ENCODE measurements around the gene ID4.

ID4 gene

GRCh38 chr6:19836799-19837510, at the start of gene ID4:
Gene ID4 (plus strand): TSS chr6:19837370. CDS start chr6:19837755, 385 bp downstream.
- H3K27me3 Mint-ChIP-seq = peaks cover 39 to 59% of the 10 kb centered on the region in 2 donors
- peak within 1 kb of the TSS; percentile 85 for H3K27ac Mint-ChIP-seq
- peak within 1 kb of the TSS; percentile 53 to 55 for H3K4me3 Mint-ChIP-seq
- H3K4me1 Mint-ChIP-seq = peaks cover 8 to 15% of the 10 kb centered on the region in 2 donors
- H3K9me3 Mint-ChIP-seq = peaks cover 0 to 3% of the 10 kb centered on the region in 2 donors
- ATAC-seq (replicated peaks) = no peak
- peaks cover 2 to 3% of the 10 kb centered on the region in 2 donors for H3K36me3 Mint-ChIP-seq
- DNase-seq = no peak

GRCh38 chr6:19788686-19789085, 48.5 kb upstream of the ID4 start:
- H3K9me3 Mint-ChIP-seq = peaks cover 0 to 4% of the 10 kb centered on the region in 2 donors
- ATAC-seq (replicated peaks) = no peak
- H3K4me1 Mint-ChIP-seq = no peaks in the 10 kb centered on the region
- H3K4me3 Mint-ChIP-seq = no peak overlapping the region
- DNase-seq = no peak
- H3K27ac Mint-ChIP-seq = no peak overlapping the region
- no peaks in the 10 kb centered on the region for H3K36me3 Mint-ChIP-seq
- no peaks in the 10 kb centered on the region for H3K27me3 Mint-ChIP-seq

GRCh38 chr6:19789100-19789803, 47.9 kb upstream of the ID4 start:
- Mint-ChIP-seq H3K27ac (no peak overlapping the region), H3K4me1 (no peaks in the 10 kb centered on the region), H3K27me3 (no peaks in the 10 kb centered on the region), H3K36me3 (no peaks in the 10 kb centered on the region), H3K4me3 (no peak overlapping the region), H3K9me3 (no peaks in the 10 kb centered on the region)
- ATAC-seq (replicated peaks) (no peak), DNase-seq (no peak)

GRCh38 chr6:19791267-19791666, 45.9 kb upstream of the ID4 start:
- no peak for DNase-seq
- Mint-ChIP-seq H3K9me3 (peaks cover 0 to 3% of the 10 kb centered on the region in 2 donors), H3K4me3 (no peak overlapping the region), H3K36me3 (no peaks in the 10 kb centered on the region), H3K4me1 (no peaks in the 10 kb centered on the region), H3K27ac (no peak overlapping the region), H3K27me3 (no peaks in the 10 kb centered on the region)
- no peak for ATAC-seq (replicated peaks)

- Mint-ChIP-seq H3K36me3 (no peaks in the 10 kb centered on the region), H3K27ac (no peak overlapping the region), H3K9me3 (peaks cover 0 to 11% of the 10 kb centered on the region in 2 donors), H3K4me1 (no peaks in the 10 kb centered on the region), H3K27me3 (no peaks in the 10 kb centered on the region), H3K4me3 (no peak overlapping the region)
- DNase-seq (no peak), ATAC-seq (replicated peaks) (no peak)
Measured at GRCh38 chr6:19795211-19795610, 42.0 kb upstream of the ID4 start.

- Mint-ChIP-seq H3K36me3 (no peaks in the 10 kb centered on the region), H3K4me3 (no peak overlapping the region), H3K27ac (no peak overlapping the region), H3K9me3 (peaks cover 0 to 11% of the 10 kb centered on the region in 2 donors), H3K27me3 (peaks cover 1 to 2% of the 10 kb centered on the region in 2 donors), H3K4me1 (no peaks in the 10 kb centered on the region)
- DNase-seq (no peak), ATAC-seq (replicated peaks) (no peak)
Measured at GRCh38 chr6:19796452-19796851, 40.7 kb upstream of the ID4 start.

GRCh38 chr6:19798362-19798761, 38.8 kb upstream of the ID4 start:
- no peak for ATAC-seq (replicated peaks)
- H3K27me3 Mint-ChIP-seq = peaks cover 8 to 13% of the 10 kb centered on the region in 2 donors
- H3K4me1 Mint-ChIP-seq = no peaks in the 10 kb centered on the region
- no peak for DNase-seq
- no peak overlapping the region for H3K4me3 Mint-ChIP-seq
- no peaks in the 10 kb centered on the region for H3K36me3 Mint-ChIP-seq
- peaks cover 0 to 11% of the 10 kb centered on the region in 2 donors for H3K9me3 Mint-ChIP-seq
- H3K27ac Mint-ChIP-seq = no peak overlapping the region

- peaks cover 31 to 39% of the 10 kb centered on the region in 2 donors for H3K27me3 Mint-ChIP-seq
- ATAC-seq (replicated peaks) (no peak), DNase-seq (no peak)
- H3K4me3 Mint-ChIP-seq = no peak overlapping the region
- H3K4me1 Mint-ChIP-seq = peaks cover 8 to 17% of the 10 kb centered on the region in 2 donors
- no peaks in the 10 kb centered on the region for H3K9me3 Mint-ChIP-seq
- no peaks in the 10 kb centered on the region for H3K36me3 Mint-ChIP-seq
- no peak overlapping the region for H3K27ac Mint-ChIP-seq
Measured at GRCh38 chr6:19802656-19803055, 34.5 kb upstream of the ID4 start.

- no peak overlapping the region for H3K27ac Mint-ChIP-seq
- peaks cover 31 to 39% of the 10 kb centered on the region in 2 donors for H3K27me3 Mint-ChIP-seq
- no peak overlapping the region for H3K4me3 Mint-ChIP-seq
- DNase-seq (no peak), ATAC-seq (replicated peaks) (no peak)
- peaks cover 8 to 17% of the 10 kb centered on the region in 2 donors for H3K4me1 Mint-ChIP-seq
- H3K9me3 Mint-ChIP-seq = no peaks in the 10 kb centered on the region
- H3K36me3 Mint-ChIP-seq = no peaks in the 10 kb centered on the region
Measured at GRCh38 chr6:19803331-19804204, 33.6 kb upstream of the ID4 start.

GRCh38 chr6:19804205-19805128, 32.7 kb upstream of the ID4 start:
- Mint-ChIP-seq H3K9me3 (no peaks in the 10 kb centered on the region), H3K27me3 (peaks cover 31 to 39% of the 10 kb centered on the region in 2 donors), H3K4me3 (peak overlapping the region; percentile 78 to 79), H3K27ac (no peak overlapping the region), H3K36me3 (no peaks in the 10 kb centered on the region), H3K4me1 (peaks cover 8 to 17% of the 10 kb centered on the region in 2 donors)
- ATAC-seq (replicated peaks) (peak; percentile 91 to 95), DNase-seq (peak; percentile 39)

GRCh38 chr6:19805129-19805481, 32.1 kb upstream of the ID4 start:
- H3K27me3 Mint-ChIP-seq = peaks cover 31 to 39% of the 10 kb centered on the region in 2 donors
- no peak for DNase-seq
- no peaks in the 10 kb centered on the region for H3K36me3 Mint-ChIP-seq
- peak overlapping the region in 1 of 2 donors; percentile 78 for H3K4me3 Mint-ChIP-seq
- H3K4me1 Mint-ChIP-seq = peaks cover 8 to 17% of the 10 kb centered on the region in 2 donors
- H3K9me3 Mint-ChIP-seq = no peaks in the 10 kb centered on the region
- no peak for ATAC-seq (replicated peaks)
- no peak overlapping the region for H3K27ac Mint-ChIP-seq

- DNase-seq (no peak), ATAC-seq (replicated peaks) (no peak)
- peaks cover 26 to 33% of the 10 kb centered on the region in 2 donors for H3K27me3 Mint-ChIP-seq
- H3K36me3 Mint-ChIP-seq = no peaks in the 10 kb centered on the region
- no peak overlapping the region for H3K4me3 Mint-ChIP-seq
- no peak overlapping the region for H3K27ac Mint-ChIP-seq
- no peaks in the 10 kb centered on the region for H3K9me3 Mint-ChIP-seq
- H3K4me1 Mint-ChIP-seq = peaks cover 8 to 17% of the 10 kb centered on the region in 2 donors
Measured at GRCh38 chr6:19806971-19807396, 30.2 kb upstream of the ID4 start.

GRCh38 chr6:19811397-19812079, 25.6 kb upstream of the ID4 start:
- ATAC-seq (replicated peaks) (no peak), DNase-seq (no peak)
- Mint-ChIP-seq H3K4me1 (no peaks in the 10 kb centered on the region), H3K4me3 (no peak overlapping the region), H3K36me3 (no peaks in the 10 kb centered on the region), H3K9me3 (peaks cover 0 to 2% of the 10 kb centered on the region in 2 donors), H3K27ac (no peak overlapping the region), H3K27me3 (peaks cover 4 to 7% of the 10 kb centered on the region in 2 donors)

Measured in stimulated activated naive B cell treated with anti-CD40 and anti-IgM and Interleukin-4, amounts not matched to agents 10 μg/mL and 1 μg/mL and 100 μg/mL, for 72 hours (primary cell).